Progenitor cell of endocrine pancreas (in vitro differentiated cells): ENCODE measurements around the gene IL12B. TPM values are rescaled to one million over a fixed set of nuclear protein-coding genes. Genes with fewer than 3 reads are reported as not detected.
"Not testable (repeated sequence)": the region's sequence is repeated elsewhere in the genome, so short reads cannot be mapped to it uniquely, and the experiment has no call there.

Source experiments
- DNase-seq: peaks from one replicate; pipeline ENCODE4 v3.0.0; 2021; ENCODE audit warnings: low spot score; ENCODE audit not compliant: unreplicated experiment
- H3K27ac Mint-ChIP-seq: 2 replicates; pipeline ENCODE4 v1.8.0; 2021; ENCODE audit warnings: mild to moderate bottlenecking, moderate library complexity, mixed read lengths
- H3K27me3 Mint-ChIP-seq: 2 replicates; pipeline ENCODE4 v1.8.0; 2021; ENCODE audit warnings: mixed read lengths
- H3K36me3 Mint-ChIP-seq: 2 replicates; pipeline ENCODE4 v1.8.0; 2022; ENCODE audit warnings: mixed read lengths; ENCODE audit not compliant: insufficient read depth
- H3K4me1 Mint-ChIP-seq: 2 replicates; pipeline ENCODE4 v1.8.0; 2021; ENCODE audit warnings: low read depth, mixed read lengths
- H3K4me3 Mint-ChIP-seq: 2 replicates; pipeline ENCODE4 v1.8.0; 2021; ENCODE audit warnings: low read depth, mild to moderate bottlenecking, moderate library complexity, mixed read lengths
- H3K9me3 Mint-ChIP-seq: 2 replicates; pipeline ENCODE4 v1.8.0; 2021; ENCODE audit warnings: low read depth, mixed read lengths
- long read RNA-seq: library from polyadenylated mRNA; unstranded; transcript quantifications from one replicate; pipeline ENCODE4 v2.0.0, GENCODE V29; 2020
- total RNA-seq: library from RNA; stranded (reverse); gene quantifications from 2 replicates; pipeline ENCODE4 v1.2.1, GENCODE V29; 2021
- TF ChIP-seq, protein P1 (sequence below): fragments of 200-600 bp; sonication (generic); IDR thresholded peaks from one replicate; pipeline ENCODE4 v1.5.0; 2021; ENCODE audit warnings: antibody characterized with exemption, mild to moderate bottlenecking; ENCODE audit not compliant: unreplicated experiment

The IL12B gene
- total RNA-seq, result not detected in 2 replicates
- long read RNA-seq, result 0 reads

DNA sequence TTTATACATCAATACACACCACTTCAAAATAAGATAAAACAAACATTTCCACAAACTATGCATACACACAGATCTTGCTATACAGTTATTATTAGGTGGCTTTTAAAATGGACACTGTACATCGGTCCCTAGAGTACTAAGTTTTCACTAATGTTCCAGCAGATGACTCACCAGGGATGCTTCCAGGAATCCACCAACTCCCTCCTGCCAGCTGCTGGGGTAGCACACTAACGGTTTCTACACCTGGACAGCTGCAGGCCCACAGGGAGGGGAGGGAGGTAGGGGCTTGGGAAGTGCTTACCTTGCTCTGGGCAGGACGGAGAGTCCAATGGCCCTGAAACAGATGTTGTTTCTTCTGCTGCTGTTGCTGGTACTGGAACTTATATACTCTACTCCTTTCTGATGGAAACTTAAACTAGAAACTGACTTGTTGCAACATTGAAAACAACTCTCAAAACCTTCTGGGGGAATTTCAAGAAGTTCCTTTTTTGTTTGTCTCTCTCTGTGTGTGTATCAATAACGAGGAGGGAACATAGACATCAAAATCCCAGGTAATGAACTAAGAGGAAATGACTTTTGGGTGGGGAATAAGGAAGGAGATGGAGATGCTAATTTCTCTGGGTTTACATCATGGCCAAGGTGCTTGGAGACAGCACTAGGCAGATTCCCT, at the start of gene IL12B:
Gene IL12B (minus strand): TSS at position 357 of the 670 bp plus-strand sequence. CDS start 3,705 bp downstream, outside the sequence.
- Mint-ChIP-seq H3K9me3 (no peaks in the 10 kb centered on the region), H3K27ac (no peak within 1 kb of the TSS), H3K4me1 (no peaks in the 10 kb centered on the region), H3K36me3 (no peaks in the 10 kb centered on the region), H3K27me3 (peaks cover 26% of the 10 kb centered on the region), H3K4me3 (peak within 1 kb of the TSS; percentile 73)
- no peak for DNase-seq
- TF ChIP-seq, protein P1, sequence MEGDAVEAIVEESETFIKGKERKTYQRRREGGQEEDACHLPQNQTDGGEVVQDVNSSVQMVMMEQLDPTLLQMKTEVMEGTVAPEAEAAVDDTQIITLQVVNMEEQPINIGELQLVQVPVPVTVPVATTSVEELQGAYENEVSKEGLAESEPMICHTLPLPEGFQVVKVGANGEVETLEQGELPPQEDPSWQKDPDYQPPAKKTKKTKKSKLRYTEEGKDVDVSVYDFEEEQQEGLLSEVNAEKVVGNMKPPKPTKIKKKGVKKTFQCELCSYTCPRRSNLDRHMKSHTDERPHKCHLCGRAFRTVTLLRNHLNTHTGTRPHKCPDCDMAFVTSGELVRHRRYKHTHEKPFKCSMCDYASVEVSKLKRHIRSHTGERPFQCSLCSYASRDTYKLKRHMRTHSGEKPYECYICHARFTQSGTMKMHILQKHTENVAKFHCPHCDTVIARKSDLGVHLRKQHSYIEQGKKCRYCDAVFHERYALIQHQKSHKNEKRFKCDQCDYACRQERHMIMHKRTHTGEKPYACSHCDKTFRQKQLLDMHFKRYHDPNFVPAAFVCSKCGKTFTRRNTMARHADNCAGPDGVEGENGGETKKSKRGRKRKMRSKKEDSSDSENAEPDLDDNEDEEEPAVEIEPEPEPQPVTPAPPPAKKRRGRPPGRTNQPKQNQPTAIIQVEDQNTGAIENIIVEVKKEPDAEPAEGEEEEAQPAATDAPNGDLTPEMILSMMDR, result no peak

DNA sequence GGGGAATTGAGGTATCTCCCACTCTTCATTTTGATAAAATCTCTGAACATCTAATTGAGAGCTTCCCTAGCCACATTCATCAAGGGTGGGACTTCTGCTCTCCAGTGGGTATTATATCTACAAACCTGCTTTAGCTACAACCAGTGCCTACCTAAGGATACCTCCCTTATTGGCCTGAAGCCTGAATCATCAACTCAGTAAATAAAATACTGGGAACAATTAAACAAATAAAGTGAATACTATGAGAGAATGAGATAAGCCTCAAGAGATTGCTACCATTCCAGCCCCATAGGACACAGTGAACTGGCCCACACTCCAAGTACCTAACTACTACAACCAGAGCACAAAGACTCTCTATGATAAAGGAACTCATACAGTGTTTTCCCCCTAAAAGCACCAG, 47.4 kb upstream of the IL12B start:
- Mint-ChIP-seq H3K27me3 (no peaks in the 10 kb centered on the region), H3K4me1 (no peaks in the 10 kb centered on the region), H3K9me3 (peaks cover 48% of the 10 kb centered on the region), H3K36me3 (peaks cover 2% of the 10 kb centered on the region), H3K4me3 (no peak overlapping the region), H3K27ac (no peak overlapping the region)
- no peak for DNase-seq
- TF ChIP-seq, protein P1, result no peak

DNA sequence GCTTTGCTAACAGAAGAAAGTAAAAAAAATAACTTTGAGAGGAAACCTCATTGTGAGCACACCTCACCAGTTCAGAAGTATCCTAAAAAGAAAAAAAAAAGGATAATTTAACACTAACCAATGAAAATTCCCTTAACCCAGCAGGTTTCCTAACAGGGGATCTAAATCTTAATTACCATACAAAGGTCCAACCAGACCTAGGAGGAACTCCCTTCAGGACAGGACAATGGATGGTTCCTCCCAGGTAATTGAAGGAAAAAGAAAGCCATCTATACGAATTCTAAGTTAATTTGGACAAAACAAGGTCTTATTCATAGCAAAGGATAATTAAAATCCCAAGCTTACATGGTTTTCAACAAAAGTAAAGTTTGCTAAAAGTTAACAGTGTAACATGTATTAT, 37.6 kb upstream of the IL12B start:
- H3K27me3 Mint-ChIP-seq, H3K27ac Mint-ChIP-seq, H3K4me3 Mint-ChIP-seq, DNase-seq, H3K36me3 Mint-ChIP-seq, H3K4me1 Mint-ChIP-seq: not testable (repeated sequence)
- peaks cover 22% of the 10 kb centered on the region for H3K9me3 Mint-ChIP-seq

DNA sequence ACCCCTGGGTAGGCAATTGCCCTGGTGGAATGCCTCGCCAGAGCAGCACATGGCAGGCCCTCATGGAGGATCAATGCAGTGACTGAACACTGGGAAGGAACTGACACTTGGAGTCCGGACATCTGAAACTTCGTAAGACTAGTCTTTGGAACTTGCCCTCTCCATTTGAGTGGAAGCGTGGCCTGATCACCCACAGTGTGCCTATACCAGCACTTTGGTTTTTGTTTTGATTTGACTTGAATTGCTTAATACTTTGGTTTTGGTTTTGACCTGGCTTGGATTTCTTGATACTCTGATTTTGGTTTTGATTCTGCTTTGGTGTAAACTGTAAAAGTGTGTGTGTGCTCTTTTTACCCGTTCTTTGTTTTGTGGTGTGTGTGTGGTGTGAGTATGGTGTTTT, 36.5 kb upstream of the IL12B start:
- not testable (repeated sequence) for H3K36me3 Mint-ChIP-seq, DNase-seq, H3K27ac Mint-ChIP-seq, H3K4me1 Mint-ChIP-seq, H3K4me3 Mint-ChIP-seq, H3K27me3 Mint-ChIP-seq
- peaks cover 22% of the 10 kb centered on the region for H3K9me3 Mint-ChIP-seq

DNA sequence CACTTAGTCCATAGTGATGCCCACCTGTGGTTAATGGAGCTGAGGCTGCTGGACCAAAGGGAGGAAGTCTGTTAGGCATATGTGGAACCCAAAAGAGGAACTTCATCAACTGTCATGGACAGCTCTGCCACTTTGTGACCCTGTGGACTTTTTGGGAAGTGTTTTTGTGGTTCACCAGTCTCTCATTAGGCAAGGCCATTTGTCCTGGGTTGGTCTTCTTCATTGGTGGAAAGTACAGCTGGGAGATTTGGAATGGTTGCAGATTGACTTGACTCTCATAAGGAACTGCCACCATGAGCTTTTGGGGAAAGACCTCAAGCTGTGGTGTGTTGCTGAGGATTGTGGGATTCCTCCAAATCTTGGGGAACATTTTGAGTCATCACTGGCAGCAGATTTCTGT, 31.9 kb upstream of the IL12B start:
- Mint-ChIP-seq H3K9me3 (peaks cover 17% of the 10 kb centered on the region), H3K27me3 (no peaks in the 10 kb centered on the region), H3K4me3 (no peak overlapping the region), H3K4me1 (peaks cover 8% of the 10 kb centered on the region), H3K27ac (no peak overlapping the region), H3K36me3 (no peaks in the 10 kb centered on the region)
- TF ChIP-seq, protein P1, result no peak
- DNase-seq, result no peak

DNA sequence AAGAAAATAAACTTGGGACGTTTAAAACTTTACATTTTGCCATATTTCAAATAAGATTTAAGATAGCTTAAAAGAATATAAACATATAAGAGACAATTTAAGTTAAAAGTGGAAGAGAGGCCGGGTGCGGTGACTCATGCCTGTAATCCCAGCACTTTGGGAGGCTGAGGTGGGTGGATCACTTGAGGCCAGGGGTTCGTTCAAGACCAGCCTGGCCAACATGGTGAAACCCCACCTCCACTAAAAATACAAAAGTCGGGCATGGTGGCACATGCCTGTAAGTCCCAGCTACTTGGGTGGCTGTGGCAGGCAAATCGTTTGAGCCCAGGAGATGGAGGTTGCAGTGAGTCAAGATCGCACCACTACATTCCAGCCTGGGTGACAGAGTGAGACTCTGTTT, 29.6 kb upstream of the IL12B start:
- H3K4me1 Mint-ChIP-seq, H3K27ac Mint-ChIP-seq, DNase-seq, H3K4me3 Mint-ChIP-seq, H3K36me3 Mint-ChIP-seq, H3K27me3 Mint-ChIP-seq, H3K9me3 Mint-ChIP-seq: not testable (repeated sequence)

DNA sequence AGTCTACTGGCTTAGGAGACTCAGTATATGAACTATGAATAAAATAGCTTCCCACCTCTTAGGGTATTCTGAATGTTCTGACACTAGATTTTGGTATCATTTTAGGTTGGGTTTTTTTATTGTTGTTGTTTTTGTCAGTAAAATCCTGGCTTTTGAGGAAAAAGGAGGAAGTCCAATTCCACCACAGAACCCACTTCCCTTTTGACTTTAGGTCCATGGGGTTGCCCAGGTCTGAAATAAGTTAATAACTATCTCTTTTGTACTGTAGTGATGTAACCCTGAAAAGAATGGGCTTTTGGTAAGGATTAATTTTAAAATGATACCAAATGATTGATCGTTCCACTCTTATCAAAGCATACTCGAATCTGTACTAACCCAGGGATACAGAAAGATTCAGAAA, 29.1 kb upstream of the IL12B start:
- H3K9me3 Mint-ChIP-seq, result peaks cover 3% of the 10 kb centered on the region
- H3K4me1 Mint-ChIP-seq, result no peaks in the 10 kb centered on the region
- H3K27ac Mint-ChIP-seq, result no peak overlapping the region
- TF ChIP-seq, protein P1, result no peak
- no peaks in the 10 kb centered on the region for H3K27me3 Mint-ChIP-seq
- no peak for DNase-seq
- H3K4me3 Mint-ChIP-seq, result no peak overlapping the region
- H3K36me3 Mint-ChIP-seq, result no peaks in the 10 kb centered on the region
